ENCODE measurements around the gene RCAN2. TPM values are rescaled to one million over a fixed set of nuclear protein-coding genes. Genes with fewer than 3 reads are reported as not detected.

RCAN2 gene
- total and polyA plus RNA-seq, 10 donors: 2.4 to 15.7 (median 7.2) TPM

DNA sequence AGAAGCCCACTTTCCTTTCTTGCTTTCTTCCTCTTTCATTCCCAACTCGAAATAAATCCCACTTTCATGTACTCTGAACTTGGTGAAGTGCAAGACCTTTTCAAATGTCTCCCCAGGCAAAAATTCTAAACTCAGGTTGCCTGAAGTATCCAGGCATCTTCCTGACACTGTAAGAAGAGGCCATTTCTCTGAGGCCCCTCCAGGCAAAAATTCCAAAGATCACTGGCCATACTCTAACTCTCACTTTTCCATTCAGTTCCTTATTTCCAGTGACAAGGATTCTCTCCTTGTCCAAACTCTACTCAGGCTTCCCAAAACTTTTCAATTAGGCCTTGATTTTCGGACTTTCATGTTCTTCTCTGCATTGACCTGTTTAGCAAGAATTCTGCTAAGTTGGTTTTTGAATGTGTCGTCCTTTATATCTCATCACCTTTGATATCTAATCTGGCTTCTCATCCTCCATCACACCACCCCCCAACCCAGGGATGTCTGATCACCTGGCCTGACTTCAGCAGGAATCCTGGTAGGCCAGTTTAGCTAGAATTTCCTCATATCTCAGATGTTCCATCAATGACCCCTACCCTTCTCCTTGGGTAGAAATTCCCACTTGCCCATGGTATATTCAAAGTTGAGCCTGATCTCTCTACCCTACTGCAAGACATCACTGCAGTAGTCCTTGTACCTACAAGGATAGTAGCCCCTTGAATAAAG lies 124.9 kb downstream of the RCAN2 start:
- Histone ChIP-seq H3K27ac (no peak overlapping the region), H3K4me1 (no peaks in the 10 kb centered on the region), H3K36me3 (no peaks in the 10 kb centered on the region), H3K4me3 (no peak overlapping the region), H3K9me3 (no peaks in the 10 kb centered on the region), H3K27me3 (replicated peaks in 1 of 7) (no peaks in the 10 kb centered on the region)
- TF ChIP-seq, protein P1, sequence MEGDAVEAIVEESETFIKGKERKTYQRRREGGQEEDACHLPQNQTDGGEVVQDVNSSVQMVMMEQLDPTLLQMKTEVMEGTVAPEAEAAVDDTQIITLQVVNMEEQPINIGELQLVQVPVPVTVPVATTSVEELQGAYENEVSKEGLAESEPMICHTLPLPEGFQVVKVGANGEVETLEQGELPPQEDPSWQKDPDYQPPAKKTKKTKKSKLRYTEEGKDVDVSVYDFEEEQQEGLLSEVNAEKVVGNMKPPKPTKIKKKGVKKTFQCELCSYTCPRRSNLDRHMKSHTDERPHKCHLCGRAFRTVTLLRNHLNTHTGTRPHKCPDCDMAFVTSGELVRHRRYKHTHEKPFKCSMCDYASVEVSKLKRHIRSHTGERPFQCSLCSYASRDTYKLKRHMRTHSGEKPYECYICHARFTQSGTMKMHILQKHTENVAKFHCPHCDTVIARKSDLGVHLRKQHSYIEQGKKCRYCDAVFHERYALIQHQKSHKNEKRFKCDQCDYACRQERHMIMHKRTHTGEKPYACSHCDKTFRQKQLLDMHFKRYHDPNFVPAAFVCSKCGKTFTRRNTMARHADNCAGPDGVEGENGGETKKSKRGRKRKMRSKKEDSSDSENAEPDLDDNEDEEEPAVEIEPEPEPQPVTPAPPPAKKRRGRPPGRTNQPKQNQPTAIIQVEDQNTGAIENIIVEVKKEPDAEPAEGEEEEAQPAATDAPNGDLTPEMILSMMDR (IDR thresholded peaks at IDR 0.05 in 8 of 11, conservative IDR thresholded peaks at IDR 0.05 in 3 of 11): no peak
- TF ChIP-seq POLR2AphosphoS5 (IDR thresholded peaks at IDR 0.05) (no peak), POLR2A (IDR thresholded peaks at IDR 0.05) (no peak)
- DNase-seq: no peak
- intact Hi-C loops (cut with DNase I; ENCODE audit: low total_unique reads): no loop called here
- 78 to 87% (median 85%) methylated on average over 3 of the region's 3 CpGs for WGBS, 5 donors

DNA sequence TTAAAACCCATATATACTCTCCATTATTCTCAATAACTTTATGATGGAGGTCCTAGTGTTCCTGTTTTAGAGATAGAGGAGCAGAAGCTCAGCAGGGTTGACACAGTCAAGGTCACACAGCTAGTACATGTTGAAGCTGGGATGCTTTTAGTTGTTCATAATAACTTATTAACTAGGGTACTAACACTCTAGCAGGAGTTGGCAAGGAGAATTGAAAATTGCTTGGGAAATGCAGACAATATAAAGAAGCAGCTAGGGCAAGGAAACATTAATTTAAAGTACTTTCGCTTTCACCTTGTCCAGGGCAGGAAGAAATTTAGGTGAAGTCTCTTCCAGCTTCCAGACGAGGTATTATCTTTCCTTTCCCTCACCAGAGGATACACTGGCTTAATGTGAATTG lies 133.7 kb downstream of the RCAN2 start:
- intact Hi-C loops (cut with DNase I; ENCODE audit: low total_unique reads): no loop called here
- Histone ChIP-seq H3K4me1 (peaks cover 0 to 11% (median 6%) of the 10 kb centered on the region in 6 donors), H3K27me3 (replicated peaks in 1 of 7) (no peaks in the 10 kb centered on the region), H3K36me3 (no peaks in the 10 kb centered on the region), H3K27ac (no peak overlapping the region), H3K4me3 (peak overlapping the region in 1 of 8 donors; percentile 7), H3K9me3 (no peaks in the 10 kb centered on the region)
- 45 to 52% (median 47%) methylated on average over 2 of the region's 2 CpGs for WGBS, 5 donors
- TF ChIP-seq POLR2AphosphoS5 (IDR thresholded peaks at IDR 0.05): no peak
- TF ChIP-seq, protein P1 (IDR thresholded peaks at IDR 0.05 in 8 of 11, conservative IDR thresholded peaks at IDR 0.05 in 3 of 11): no peak
- no peak for DNase-seq

DNA sequence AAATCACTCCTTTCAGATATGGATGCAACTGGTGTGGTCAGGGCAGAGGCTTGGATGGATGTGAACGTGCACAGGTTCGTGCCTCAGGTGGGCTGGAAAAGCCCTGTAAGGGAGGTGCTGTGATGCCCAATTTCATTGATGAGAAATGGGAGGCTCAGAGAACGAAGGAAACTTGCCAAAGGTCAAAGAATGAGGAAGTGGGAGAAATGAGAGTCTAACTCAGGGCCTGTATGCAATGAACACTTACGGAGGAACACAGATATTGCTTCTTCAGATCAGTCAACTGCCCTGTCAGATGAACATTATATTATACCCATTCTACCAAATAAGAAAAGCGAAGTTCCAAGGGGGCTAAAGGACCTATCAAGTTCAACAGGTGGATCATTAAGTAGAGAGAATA lies 134.7 kb downstream of the RCAN2 start:
- no peak for DNase-seq
- Histone ChIP-seq H3K36me3 (no peaks in the 10 kb centered on the region), H3K4me3 (no peak overlapping the region), H3K9me3 (no peaks in the 10 kb centered on the region), H3K27me3 (replicated peaks in 1 of 7) (no peaks in the 10 kb centered on the region), H3K27ac (no peak overlapping the region), H3K4me1 (peaks cover 0 to 11% (median 6%) of the 10 kb centered on the region in 6 donors)
- TF ChIP-seq, protein P1 (IDR thresholded peaks at IDR 0.05 in 8 of 11, conservative IDR thresholded peaks at IDR 0.05 in 3 of 11): no peak
- TF ChIP-seq POLR2A (IDR thresholded peaks at IDR 0.05): no peak
- TF ChIP-seq POLR2AphosphoS5 (IDR thresholded peaks at IDR 0.05): no peak
- intact Hi-C loops (cut with DNase I; ENCODE audit: low total_unique reads): no loop called here
- 75 to 87% (median 78%) methylated on average over 5 of the region's 5 CpGs for WGBS, 5 donors

DNA sequence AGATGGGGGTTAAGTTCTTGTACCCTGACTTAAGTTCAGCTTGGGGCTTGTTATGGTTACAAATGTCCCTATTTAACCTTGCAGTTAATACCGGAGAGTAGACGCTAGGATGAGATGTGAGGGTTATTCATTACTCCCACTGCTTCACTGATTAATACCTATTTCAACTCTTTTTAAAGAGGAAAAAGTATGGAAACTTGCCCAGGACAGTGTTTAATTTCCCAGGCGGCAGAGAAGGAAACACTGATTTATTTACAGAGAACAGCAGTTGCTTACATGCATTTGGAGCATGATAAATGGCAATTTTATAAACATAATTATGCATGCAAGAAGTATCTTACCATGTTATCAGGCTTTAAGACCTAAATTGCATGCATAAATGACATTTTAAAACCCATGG lies 137.7 kb downstream of the RCAN2 start:
- intact Hi-C loops (cut with DNase I; ENCODE audit: low total_unique reads): no loop called here
- Histone ChIP-seq H3K27ac (no peak overlapping the region), H3K9me3 (no peaks in the 10 kb centered on the region), H3K4me1 (peaks cover 0 to 11% (median 6%) of the 10 kb centered on the region in 6 donors), H3K4me3 (no peak overlapping the region), H3K36me3 (no peaks in the 10 kb centered on the region), H3K27me3 (replicated peaks in 1 of 7) (no peaks in the 10 kb centered on the region)
- 74 to 88% (median 85%) methylated on average over 3 of the region's 3 CpGs for WGBS, 5 donors
- no peak for DNase-seq
- TF ChIP-seq, protein P1 (IDR thresholded peaks at IDR 0.05 in 8 of 11, conservative IDR thresholded peaks at IDR 0.05 in 3 of 11): no peak
- no peak for TF ChIP-seq POLR2AphosphoS5 (IDR thresholded peaks at IDR 0.05)
- TF ChIP-seq POLR2A (IDR thresholded peaks at IDR 0.05): no peak
